ENCODE measurements around the gene FAM83E. TPM values are rescaled to one million over a fixed set of nuclear protein-coding genes. Genes with fewer than 3 reads are reported as not detected.

The FAM83E gene
- total and polyA plus RNA-seq, 2 of the 8 experiments (the other 6 are each of a cell fraction or from before 2014, with no cell fraction given): 1.8 to 5.3 TPM

DNA sequence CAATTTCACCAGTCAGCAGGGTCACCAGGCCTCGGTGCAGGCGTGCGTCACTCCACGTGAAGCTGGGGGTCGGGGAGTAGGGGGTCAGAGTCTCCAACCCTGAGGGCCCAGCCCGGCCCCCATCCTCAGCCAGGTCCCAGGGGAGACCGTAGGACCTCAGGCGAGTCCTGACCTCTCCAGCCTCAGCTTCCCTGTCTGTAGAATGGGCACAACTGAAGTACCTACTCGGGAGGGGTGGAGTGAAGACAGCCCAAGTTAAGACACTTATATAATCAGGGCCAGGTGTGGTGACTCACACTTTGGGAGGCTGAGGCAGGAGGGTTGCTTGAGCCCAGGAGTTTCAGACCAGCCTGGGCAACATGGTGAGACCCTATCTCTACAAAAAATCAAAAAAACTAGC lies 11.0 kb downstream of the FAM83E start:
- CTCF ChIA-PET (ENCODE audit: partially characterized antibody): interaction anchor here (0.7 kb wide), 1 partner anchor 114 kb away, joined by 4 read pairs; no protein-coding TSS in a partner anchor
- Histone ChIP-seq H3K18ac (ENCODE audit: extremely low read depth, low read length) (no peak overlapping the region), H3K27ac (ENCODE audit: low read depth, low read length) (no peak overlapping the region), H4K5ac (ENCODE audit: insufficient read length, low read depth, low read length) (no peak overlapping the region), H2BK12ac (ENCODE audit: low read depth, low read length) (no peak overlapping the region), H3K27me3 (replicated peaks in 1 of 4; ENCODE audit: control insufficient read depth in 3 of 4, extremely low read depth in 1 of 4, insufficient read depth in 3 of 4, low read length in 3 of 4) (no peaks in the 10 kb centered on the region), H2AFZ (ENCODE audit: low read length) (no peak overlapping the region), H3K56ac (replicated peaks; ENCODE audit: insufficient read length, low read depth, low read length) (no peak overlapping the region), H3K23ac (ENCODE audit: insufficient read length) (no peak overlapping the region), H4K8ac (ENCODE audit: extremely low read depth, insufficient read depth, low read length) (no peak overlapping the region), H3K4ac (replicated peaks; ENCODE audit: insufficient read length, low read depth, low read length) (no peak overlapping the region), H3K79me2 (ENCODE audit: control insufficient read depth in 1 of 2, insufficient read depth in 2 of 2, low read length in 2 of 2) (no peaks in the 10 kb centered on the region), H3K79me1 (ENCODE audit: low read depth, low read length) (no peaks in the 10 kb centered on the region), H3K4me3 (ENCODE audit: extremely low read depth in 1 of 4, insufficient read depth in 2 of 4, low read depth in 3 of 4, low read length in 4 of 4) (no peak overlapping the region), H4K20me1 (replicated peaks in 1 of 2; ENCODE audit: control insufficient read depth in 1 of 2, insufficient read depth in 2 of 2, low read length in 2 of 2) (peaks cover 0 to 2% of the 10 kb centered on the region in 2 experiments), H3K9ac (replicated peaks in 1 of 4; ENCODE audit: extremely low read depth in 1 of 4, low read depth in 3 of 4, low read length in 3 of 4) (no peak overlapping the region), H3K23me2 (ENCODE audit: low read depth, low read length) (no peaks in the 10 kb centered on the region), H2BK20ac (ENCODE audit: low read length) (no peak overlapping the region), H3K4me2 (ENCODE audit: insufficient read depth in 1 of 2, low read depth in 2 of 2, low read length in 2 of 2) (no peak overlapping the region), H3K14ac (ENCODE audit: insufficient read length) (no peak overlapping the region), H2BK5ac (ENCODE audit: low read depth, low read length) (no peak overlapping the region), H3K9me3 (ENCODE audit: insufficient read depth in 2 of 2, low read depth in 1 of 2, low read length in 1 of 2) (no peaks in the 10 kb centered on the region), H2AK5ac (ENCODE audit: low read depth, low read length) (no peak overlapping the region), H3K4me1 (replicated peaks in 1 of 4; ENCODE audit: control insufficient read depth in 3 of 4, insufficient read depth in 4 of 4, low read length in 3 of 4) (peaks cover 0 to under 1% (median 0%) of the 10 kb centered on the region in 4 experiments; a peak in 1 of 7 replicates), H3K36me3 (ENCODE audit: control insufficient read depth in 2 of 4, insufficient read depth in 4 of 4, low read length in 3 of 4) (no peaks in the 10 kb centered on the region), H2BK120ac (replicated peaks; ENCODE audit: low read depth, low read length) (no peak overlapping the region), H2BK15ac (ENCODE audit: low read length) (no peak overlapping the region), H4K91ac (replicated peaks; ENCODE audit: insufficient read length, low read length) (no peak overlapping the region)
- WGBS, 2 experiments (ENCODE audit: extremely low coverage in 1 of 2, insufficient coverage in 1 of 2, insufficient read length in 1 of 2, insufficient replicate concordance in 2 of 2, low coverage in 1 of 2, low lambda C conversion rate in 2 of 2, missing lambda C conversion rate in 1 of 2): 92% methylated on average over 9 of the region's 9 CpGs; no CpG with 5 or more reads in 1 of the 2 experiments
- DNase-seq (ENCODE audit: low read depth in 1 of 2, low spot score in 2 of 2): no peak
- POLR2A ChIA-PET (ENCODE audit: partially characterized antibody): interaction anchor here (27.0 kb wide), 1 partner anchor 19 kb away, joined by 788 read pairs; the partner anchor contains the start of genes DBP, FAM83E, RPL18 and SPHK2
- FAIRE-seq: no peak
- TF ChIP-seq KDM1A (IDR thresholded peaks at IDR 0.05; ENCODE audit: borderline replicate concordance, low read length) (peak; percentile 75; the same call in 1 of the 2 replicates), SP1 (IDR thresholded peaks at IDR 0.05; ENCODE audit: low read depth, low read length) (no peak)
